GM21447 (cell line): ENCODE data around the gene MEIS1.
"Not testable (repeated sequence)": the region's sequence is repeated elsewhere in the genome, so short reads cannot be mapped to it uniquely, and the experiment has no call there.

Experiments used
- ATAC-seq: cut with Tn5 transposase; IDR thresholded peaks from one replicate; pipeline ENCODE4 v1.9.1; 2021; ENCODE audit not compliant: unreplicated experiment

The MEIS1 gene

DNA sequence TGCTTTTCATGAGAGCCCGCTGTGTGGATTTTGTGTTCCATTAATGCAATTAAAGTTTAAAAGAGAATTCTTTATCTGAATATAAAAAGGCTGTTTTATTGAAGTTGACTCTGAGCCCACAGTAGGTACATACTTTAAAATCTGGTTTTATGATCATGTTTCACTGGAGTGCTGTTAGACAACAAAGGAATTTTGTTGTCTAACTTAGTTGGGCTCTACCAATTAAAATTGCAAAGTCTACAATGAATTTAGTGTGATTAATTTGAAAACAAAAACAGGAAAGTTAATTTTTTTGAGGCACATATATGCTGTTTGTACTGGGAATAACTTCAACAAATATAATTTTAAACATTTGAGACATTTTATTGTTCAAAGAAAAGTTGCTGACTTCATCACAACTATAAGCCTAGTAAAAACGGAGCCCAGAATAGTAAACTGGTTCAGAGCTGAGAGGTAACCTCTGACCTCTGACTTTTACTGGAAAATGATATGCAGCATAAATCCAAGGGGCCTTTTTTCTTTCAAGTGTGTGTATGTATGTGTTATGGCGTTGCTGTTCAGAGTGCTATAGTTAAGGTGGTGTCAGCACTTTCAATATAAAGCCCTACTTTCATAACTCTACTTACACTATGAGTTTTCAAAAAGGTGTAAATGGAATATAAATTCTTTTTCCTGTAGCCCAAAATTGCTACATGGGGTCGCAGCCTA lies 30.2 kb downstream of the MEIS1 start:
- ATAC-seq = no peak

DNA sequence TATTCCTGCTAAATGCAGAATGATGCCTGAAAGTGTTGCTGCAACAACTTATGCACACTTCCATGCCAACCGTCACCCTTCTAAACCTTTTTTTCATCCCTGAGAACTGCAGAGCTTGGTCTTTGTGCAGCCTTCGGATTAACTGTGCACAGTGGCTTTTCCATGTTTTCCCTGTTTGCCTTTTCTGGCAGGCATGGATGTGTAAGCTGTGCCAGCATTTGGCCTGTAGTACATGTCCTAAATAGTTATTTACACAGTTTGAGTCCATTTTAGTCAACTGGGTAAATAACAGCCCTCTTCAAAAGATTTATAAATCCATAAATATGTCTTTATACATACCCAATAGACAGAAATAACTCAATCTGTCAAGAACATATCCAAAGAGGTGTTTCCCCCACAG lies 31.5 kb downstream of the MEIS1 start:
- no peak for ATAC-seq

DNA sequence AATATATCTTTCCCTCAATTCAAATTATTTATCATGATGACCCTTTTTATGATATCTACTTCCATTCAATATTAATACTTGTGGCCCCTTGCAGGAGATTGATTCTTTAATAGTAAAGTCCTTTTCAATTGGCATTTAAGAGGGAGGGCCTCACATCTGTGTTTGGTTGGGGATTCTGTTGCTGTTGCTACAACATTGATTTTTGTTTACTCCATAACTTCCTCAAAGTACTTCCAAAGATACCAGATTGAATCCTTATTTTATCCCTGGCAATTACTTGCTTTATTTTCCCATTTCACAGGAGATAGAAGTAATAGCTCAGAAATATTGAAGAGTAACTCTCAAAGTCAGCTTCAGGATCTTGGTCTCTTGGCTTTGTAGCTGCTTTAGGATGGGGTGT lies 32.8 kb downstream of the MEIS1 start:
- ATAC-seq = no peak

- no peak for ATAC-seq
Observed at GRCh38 chr2:66469214-66469902, 34.4 kb downstream of the MEIS1 start.

- no peak for ATAC-seq
Observed at GRCh38 chr2:66470199-66470598, 35.3 kb downstream of the MEIS1 start.

DNA sequence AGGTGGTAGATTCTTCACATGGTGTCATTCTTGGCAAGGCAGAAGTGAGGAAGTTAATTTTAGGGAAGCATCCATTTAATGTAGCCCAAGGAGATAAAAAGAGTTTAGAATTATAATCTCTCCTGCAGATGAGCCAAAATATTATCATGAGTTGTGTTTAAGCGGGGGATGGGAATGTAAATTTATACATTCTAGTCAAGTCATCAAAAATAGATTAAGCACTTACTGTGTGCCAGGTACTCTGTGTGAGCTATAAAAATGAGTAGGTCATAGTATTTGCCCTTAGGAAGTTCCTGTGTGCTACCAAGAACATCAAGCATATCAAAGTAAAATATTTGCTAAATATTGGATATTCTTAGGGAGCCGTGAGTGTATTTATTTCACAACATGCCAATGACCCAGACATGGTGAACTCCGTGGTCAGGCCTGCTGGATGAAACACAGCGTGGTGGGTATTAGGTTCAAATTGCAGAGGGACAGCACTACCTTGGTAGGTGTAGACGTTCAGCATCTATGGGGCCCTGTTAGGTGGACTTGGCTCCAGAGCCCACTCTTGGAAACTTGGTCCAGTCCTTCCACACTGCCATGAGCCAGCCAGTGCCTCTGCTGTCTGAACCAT lies 37.4 kb downstream of the MEIS1 start:
- ATAC-seq = no peak

- ATAC-seq = no peak
Observed at GRCh38 chr2:66477135-66477842, 42.4 kb downstream of the MEIS1 start.

DNA sequence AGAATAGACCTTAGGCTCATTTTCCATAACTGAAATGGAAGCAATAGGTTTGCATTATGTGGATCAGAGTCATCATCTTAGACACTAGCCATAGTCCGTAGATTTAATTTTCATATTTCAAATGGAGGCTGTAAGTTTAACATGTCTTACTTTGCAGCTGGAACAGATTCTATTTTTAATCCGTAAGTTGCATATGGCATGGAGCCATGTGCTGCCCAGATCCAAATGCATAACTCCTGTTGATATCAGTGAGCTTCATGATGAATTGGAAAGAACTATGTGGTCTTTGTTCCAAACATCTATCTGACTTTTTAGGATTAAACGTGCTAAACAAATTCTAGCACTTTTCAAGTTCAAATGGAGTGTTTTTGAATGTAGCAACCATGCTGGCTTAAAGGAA lies 43.4 kb downstream of the MEIS1 start:
- no peak for ATAC-seq

DNA sequence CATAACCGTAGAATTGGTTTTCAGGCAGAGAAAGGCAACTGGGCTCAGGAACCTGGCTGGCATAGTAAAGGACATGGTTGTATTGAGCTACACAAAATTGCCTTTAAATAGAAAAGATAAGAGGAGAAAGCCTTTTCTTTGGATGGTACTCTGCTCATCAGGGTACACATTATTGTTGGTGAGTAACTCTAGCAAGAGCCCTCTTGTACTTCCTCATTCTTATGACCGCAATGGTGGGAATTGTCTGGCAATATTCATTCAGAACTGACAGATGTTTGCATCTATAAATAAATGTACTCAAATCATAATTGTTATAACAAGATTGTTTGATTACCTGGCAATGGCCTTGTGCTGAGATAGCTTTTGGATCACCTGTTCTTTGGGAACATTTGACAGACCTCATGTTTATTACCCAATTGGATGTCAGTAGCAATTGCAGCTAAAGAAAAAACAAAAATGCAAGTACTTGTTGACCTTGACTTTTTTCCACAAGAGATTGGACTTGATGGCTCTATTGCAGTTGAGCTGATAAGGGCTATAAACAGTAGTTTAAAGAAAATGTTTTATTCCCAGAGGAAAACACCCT lies 43.9 kb downstream of the MEIS1 start:
- no peak for ATAC-seq

DNA sequence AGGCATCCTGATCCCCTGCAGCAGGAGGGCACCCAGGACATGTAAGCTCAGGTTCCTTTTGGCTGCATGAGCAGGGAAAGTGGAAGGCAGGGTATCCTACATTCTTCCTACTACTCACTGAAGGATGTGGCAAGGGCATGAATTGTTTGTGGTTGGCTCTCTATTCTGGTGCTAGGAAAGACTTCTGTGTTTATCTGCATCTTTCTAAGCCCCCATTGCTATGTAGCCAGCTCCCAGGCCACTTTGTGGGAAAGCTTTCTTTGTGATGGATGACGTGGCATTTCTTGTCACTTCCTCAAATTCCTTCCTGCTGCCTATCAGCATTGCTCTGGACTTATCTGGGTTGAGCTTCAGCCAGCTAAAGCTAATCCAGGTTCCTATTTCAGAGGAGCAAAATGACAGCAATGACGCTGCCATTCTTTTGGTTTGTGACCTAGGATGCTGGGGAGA lies 46.2 kb downstream of the MEIS1 start:
- no peak for ATAC-seq

- ATAC-seq = not testable (repeated sequence)
Observed at GRCh38 chr2:66485252-66485651, 50.3 kb downstream of the MEIS1 start.

GRCh38 chr2:66488946-66489345 lies 54.0 kb downstream of the MEIS1 start:
- no peak for ATAC-seq

DNA sequence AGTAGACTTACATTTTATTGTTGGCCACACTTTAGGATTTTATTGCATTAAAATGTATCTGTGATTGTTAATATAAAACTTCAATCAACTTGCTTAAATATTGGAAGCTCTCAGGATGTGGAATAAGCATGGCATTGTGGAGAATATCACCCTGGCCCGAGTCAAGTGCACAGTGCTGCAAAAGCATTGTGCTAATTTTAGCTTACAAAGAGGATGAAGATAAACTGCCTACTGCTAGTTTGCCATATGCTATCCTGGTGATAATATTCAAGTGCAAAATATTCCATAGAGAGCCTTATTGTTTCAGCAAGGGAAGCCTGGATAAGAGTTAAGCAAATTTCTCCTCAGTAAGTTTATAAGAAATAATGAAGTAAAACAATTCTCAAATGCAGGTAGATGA lies 54.5 kb downstream of the MEIS1 start:
- no peak for ATAC-seq

- ATAC-seq = no peak
Observed at GRCh38 chr2:66490588-66491001, 55.7 kb downstream of the MEIS1 start.

- ATAC-seq = no peak
Observed at GRCh38 chr2:66494708-66495107, 59.8 kb downstream of the MEIS1 start.

GRCh38 chr2:66495788-66496640 lies 61.1 kb downstream of the MEIS1 start:
- ATAC-seq = no peak

- no peak for ATAC-seq
Observed at GRCh38 chr2:66496670-66497420, 61.9 kb downstream of the MEIS1 start.

DNA sequence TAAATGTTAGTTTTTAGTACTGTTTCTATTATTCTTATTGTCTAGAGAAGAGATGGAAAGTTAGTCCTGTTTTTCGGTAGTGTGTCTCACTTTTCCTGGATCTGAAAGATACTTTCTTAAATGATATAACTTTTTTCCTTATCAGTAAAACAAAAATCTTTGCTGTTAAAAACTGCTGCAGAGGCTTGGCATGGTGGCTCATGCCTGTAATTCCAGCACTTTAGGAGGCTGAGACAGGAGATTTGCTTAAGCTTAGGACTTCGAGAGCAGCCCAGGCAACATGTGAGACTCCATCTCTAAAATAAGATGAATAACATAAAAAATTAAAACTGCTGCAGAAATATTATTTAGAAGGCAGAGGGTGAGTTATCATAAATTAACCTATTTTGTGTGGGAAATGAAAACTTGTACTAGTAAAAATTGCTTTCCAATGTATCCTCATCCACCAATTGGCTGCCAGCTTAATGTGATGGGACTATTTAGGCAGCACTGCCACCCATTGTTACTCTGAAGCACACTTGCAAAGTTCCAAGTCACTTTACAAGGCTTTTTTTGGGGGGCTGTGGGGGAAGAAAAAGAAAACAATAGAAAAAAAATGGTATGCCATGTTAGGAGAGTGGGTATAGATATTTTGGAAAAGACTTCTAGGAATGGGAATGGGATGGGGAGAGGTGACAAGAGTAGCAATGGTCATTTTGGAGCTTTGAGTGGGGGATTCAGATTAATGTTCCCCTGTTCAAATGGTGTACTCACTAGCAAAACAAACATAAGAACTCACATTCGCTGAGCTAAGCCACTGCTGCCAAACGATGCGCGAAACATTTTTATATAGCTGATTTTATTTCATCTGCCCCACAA lies 62.7 kb downstream of the MEIS1 start:
- no peak for ATAC-seq
